HepG2 (cell line): ENCODE data around the gene MPC1. TPM values are rescaled to one million over a fixed set of nuclear protein-coding genes. Genes with fewer than 3 reads are reported as not detected.

Experiments used
- ATM ChIP-seq: fragments of 450-650 bp; IDR thresholded peaks from 2 replicates; pipeline ENCODE4 v1.7.1; 2017; ENCODE audit warnings: mild to moderate bottlenecking, borderline replicate concordance
- CCAR2 ChIP-seq: fragments of 200-400 bp; formaldehyde crosslinking; optimal IDR thresholded peaks from 2 replicates; pipeline ENCODE3; 2018; ENCODE audit warnings: low read depth, mild to moderate bottlenecking, low read length, moderate library complexity
- HOXA7 ChIP-seq: sonication (generic); formaldehyde crosslinking; IDR thresholded peaks from 2 replicates; pipeline ENCODE4 v1.8.1; 2022; ENCODE audit warnings: mild to moderate bottlenecking, missing genetic modification reagents, moderate library complexity
- ZFP36 ChIP-seq: fragments of 150-350 bp; IDR thresholded peaks from 2 replicates; pipeline ENCODE4 v1.6.1; 2018; ENCODE audit warnings: borderline replicate concordance, low read length, low read depth; ENCODE audit not compliant: partially characterized antibody
- ZNF136 ChIP-seq: sonication (generic); formaldehyde crosslinking; IDR thresholded peaks from 2 replicates; pipeline ENCODE4 v1.8.1; 2022; ENCODE audit warnings: low read depth, mild to moderate bottlenecking, moderate library complexity, missing genetic modification reagents
- ZNF382 ChIP-seq: sonication (generic); formaldehyde crosslinking; IDR thresholded peaks from 2 replicates; pipeline ENCODE4 v1.5.0; 2020; ENCODE audit warnings: missing genetic modification reagents, mild to moderate bottlenecking, borderline replicate concordance
- ZNF564 ChIP-seq: sonication (generic); formaldehyde crosslinking; IDR thresholded peaks from 2 replicates; pipeline ENCODE4 v1.8.1; 2023; ENCODE audit warnings: mild to moderate bottlenecking, missing genetic modification reagents
- ZNF790 ChIP-seq: sonication (generic); formaldehyde crosslinking; IDR thresholded peaks from 2 replicates; pipeline ENCODE4 v1.8.0; 2022; ENCODE audit warnings: missing genetic modification reagents, mild to moderate bottlenecking, borderline replicate concordance
- polyA plus RNA-seq, 8 experiments: library from polyadenylated mRNA; depleted of rRNA in 3 of 8; stranded (reverse) in 7 of 8; unstranded in 1 of 8; fragments of >200 nt; fragmentation: Illumina TruSeq in 4 of 8; extraction: Trizol in 4 of 8; gene quantifications; 2 replicates each; pipeline versions ENCODE4 v1.2.1 to v1.2.3, GENCODE V29; 2011 to 2016; ENCODE audit warnings: low read depth in 4 of 8, missing spikeins in 1 of 8, mixed read lengths in 1 of 8; ENCODE audit not compliant: insufficient read depth in 1 of 8
- total RNA-seq, 5 experiments: library from RNA; depleted of rRNA; stranded (reverse); fragments of >200 nt; fragmentation: Illumina TruSeq; extraction: Trizol; gene quantifications; 2 replicates each; pipeline ENCODE4 v1.2.3, GENCODE V29; 2016; ENCODE audit warnings: low read depth in 1 of 5
- TF ChIP-seq, protein P1 (sequence below): IDR thresholded peaks from 2 replicates; pipeline ENCODE4 v1.6.1; 2016; ENCODE audit warnings: low read depth, borderline replicate concordance
- TF ChIP-seq, protein P2 (sequence below): sonication (generic); formaldehyde crosslinking; IDR thresholded peaks from 2 replicates; pipeline ENCODE4 v1.4.0; 2020; ENCODE audit warnings: missing genetic modification reagents
- TF ChIP-seq, protein P3 (sequence below): fragments of 450-650 bp; IDR thresholded peaks from 2 replicates; pipeline ENCODE4 v1.6.1; 2017; ENCODE audit warnings: mild to moderate bottlenecking
- TF ChIP-seq, protein P4 (sequence below): sonication (generic); formaldehyde crosslinking; IDR thresholded peaks from 2 replicates; pipeline ENCODE4 v1.9.0; 2021; ENCODE audit warnings: missing genetic modification reagents, mild to moderate bottlenecking, borderline replicate concordance
- TF ChIP-seq, protein P5 (sequence below): sonication (generic); formaldehyde crosslinking; IDR thresholded peaks from 2 replicates; pipeline ENCODE4 v1.5.0; 2020; ENCODE audit warnings: missing genetic modification reagents
- TF ChIP-seq, protein P6 (sequence below): sonication (generic); formaldehyde crosslinking; IDR thresholded peaks from 2 replicates; pipeline ENCODE4 v1.4.0; 2020; ENCODE audit warnings: mild to moderate bottlenecking, missing genetic modification reagents, borderline replicate concordance

Gene MPC1
- total and polyA plus RNA-seq, 2 of the 13 experiments (the other 11 are each of a cell fraction or from before 2014, with no cell fraction given): 189 to 214 TPM

DNA sequence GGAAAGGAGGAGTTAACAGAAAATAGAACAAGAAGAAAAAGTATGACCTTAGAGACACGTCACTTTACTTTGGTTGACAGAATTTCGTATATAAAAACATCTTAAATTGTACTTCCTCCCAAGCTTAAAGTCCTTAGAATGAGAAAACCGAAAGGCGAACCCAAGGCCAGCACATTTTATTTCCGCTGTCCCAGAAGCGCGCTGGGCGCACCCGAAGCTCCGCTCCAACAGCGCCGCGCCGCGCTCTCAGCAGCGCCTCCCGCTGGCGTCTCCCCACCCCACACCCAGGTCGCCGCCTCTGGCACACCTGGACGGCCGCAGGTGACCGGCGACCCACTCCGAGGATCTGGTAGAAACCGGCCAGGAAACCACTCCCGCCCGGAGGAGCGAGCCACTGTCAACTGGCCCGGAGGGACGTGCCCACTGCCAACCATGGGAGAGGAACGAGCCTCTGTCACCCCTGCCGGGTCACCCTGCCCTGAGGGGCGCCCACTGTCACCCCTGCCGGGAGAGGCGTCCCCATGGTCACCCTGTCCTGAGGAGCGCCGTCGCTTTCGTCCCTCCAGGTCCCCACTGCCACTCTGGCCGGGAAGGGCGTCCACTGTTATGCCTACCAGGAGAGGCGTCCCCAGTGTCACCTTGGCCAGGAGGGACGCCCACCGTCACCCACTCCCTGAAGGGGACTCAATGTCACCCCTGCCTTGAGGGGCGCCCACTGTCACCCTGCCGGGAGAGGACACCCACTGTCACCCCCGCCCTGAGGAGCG, 824 bp downstream of the MPC1 start (continued):
- TF ChIP-seq, protein P1, sequence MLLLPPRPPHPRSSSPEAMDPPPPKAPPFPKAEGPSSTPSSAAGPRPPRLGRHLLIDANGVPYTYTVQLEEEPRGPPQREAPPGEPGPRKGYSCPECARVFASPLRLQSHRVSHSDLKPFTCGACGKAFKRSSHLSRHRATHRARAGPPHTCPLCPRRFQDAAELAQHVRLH: peak; percentile 95; the same call in 1 of the 2 replicates
- TF ChIP-seq ZFP36 (no peak), ATM (no peak), CCAR2 (no peak), ZNF790 (CRISPR knock-in tag) (0 out of 2 replicates have a peak, but pooled peaks have one; percentile 40), ZNF136 (CRISPR knock-in tag) (no peak; the same call in 1 of the 2 replicates), HOXA7 (CRISPR knock-in tag) (no peak), ZNF382 (no peak), ZNF564 (peak; percentile 83; the same call in 1 of the 2 replicates)
- TF ChIP-seq, protein P2, sequence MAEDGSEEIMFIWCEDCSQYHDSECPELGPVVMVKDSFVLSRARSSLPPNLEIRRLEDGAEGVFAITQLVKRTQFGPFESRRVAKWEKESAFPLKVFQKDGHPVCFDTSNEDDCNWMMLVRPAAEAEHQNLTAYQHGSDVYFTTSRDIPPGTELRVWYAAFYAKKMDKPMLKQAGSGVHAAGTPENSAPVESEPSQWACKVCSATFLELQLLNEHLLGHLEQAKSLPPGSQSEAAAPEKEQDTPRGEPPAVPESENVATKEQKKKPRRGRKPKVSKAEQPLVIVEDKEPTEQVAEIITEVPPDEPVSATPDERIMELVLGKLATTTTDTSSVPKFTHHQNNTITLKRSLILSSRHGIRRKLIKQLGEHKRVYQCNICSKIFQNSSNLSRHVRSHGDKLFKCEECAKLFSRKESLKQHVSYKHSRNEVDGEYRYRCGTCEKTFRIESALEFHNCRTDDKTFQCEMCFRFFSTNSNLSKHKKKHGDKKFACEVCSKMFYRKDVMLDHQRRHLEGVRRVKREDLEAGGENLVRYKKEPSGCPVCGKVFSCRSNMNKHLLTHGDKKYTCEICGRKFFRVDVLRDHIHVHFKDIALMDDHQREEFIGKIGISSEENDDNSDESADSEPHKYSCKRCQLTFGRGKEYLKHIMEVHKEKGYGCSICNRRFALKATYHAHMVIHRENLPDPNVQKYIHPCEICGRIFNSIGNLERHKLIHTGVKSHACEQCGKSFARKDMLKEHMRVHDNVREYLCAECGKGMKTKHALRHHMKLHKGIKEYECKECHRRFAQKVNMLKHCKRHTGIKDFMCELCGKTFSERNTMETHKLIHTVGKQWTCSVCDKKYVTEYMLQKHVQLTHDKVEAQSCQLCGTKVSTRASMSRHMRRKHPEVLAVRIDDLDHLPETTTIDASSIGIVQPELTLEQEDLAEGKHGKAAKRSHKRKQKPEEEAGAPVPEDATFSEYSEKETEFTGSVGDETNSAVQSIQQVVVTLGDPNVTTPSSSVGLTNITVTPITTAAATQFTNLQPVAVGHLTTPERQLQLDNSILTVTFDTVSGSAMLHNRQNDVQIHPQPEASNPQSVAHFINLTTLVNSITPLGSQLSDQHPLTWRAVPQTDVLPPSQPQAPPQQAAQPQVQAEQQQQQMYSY (CRISPR knock-in tag): no peak
- TF ChIP-seq, protein P3, sequence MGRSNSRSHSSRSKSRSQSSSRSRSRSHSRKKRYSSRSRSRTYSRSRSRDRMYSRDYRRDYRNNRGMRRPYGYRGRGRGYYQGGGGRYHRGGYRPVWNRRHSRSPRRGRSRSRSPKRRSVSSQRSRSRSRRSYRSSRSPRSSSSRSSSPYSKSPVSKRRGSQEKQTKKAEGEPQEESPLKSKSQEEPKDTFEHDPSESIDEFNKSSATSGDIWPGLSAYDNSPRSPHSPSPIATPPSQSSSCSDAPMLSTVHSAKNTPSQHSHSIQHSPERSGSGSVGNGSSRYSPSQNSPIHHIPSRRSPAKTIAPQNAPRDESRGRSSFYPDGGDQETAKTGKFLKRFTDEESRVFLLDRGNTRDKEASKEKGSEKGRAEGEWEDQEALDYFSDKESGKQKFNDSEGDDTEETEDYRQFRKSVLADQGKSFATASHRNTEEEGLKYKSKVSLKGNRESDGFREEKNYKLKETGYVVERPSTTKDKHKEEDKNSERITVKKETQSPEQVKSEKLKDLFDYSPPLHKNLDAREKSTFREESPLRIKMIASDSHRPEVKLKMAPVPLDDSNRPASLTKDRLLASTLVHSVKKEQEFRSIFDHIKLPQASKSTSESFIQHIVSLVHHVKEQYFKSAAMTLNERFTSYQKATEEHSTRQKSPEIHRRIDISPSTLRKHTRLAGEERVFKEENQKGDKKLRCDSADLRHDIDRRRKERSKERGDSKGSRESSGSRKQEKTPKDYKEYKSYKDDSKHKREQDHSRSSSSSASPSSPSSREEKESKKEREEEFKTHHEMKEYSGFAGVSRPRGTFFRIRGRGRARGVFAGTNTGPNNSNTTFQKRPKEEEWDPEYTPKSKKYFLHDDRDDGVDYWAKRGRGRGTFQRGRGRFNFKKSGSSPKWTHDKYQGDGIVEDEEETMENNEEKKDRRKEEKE: no peak
- TF ChIP-seq, protein P4, sequence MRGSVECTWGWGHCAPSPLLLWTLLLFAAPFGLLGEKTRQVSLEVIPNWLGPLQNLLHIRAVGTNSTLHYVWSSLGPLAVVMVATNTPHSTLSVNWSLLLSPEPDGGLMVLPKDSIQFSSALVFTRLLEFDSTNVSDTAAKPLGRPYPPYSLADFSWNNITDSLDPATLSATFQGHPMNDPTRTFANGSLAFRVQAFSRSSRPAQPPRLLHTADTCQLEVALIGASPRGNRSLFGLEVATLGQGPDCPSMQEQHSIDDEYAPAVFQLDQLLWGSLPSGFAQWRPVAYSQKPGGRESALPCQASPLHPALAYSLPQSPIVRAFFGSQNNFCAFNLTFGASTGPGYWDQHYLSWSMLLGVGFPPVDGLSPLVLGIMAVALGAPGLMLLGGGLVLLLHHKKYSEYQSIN (CRISPR knock-in tag): no peak
- TF ChIP-seq, protein P5, sequence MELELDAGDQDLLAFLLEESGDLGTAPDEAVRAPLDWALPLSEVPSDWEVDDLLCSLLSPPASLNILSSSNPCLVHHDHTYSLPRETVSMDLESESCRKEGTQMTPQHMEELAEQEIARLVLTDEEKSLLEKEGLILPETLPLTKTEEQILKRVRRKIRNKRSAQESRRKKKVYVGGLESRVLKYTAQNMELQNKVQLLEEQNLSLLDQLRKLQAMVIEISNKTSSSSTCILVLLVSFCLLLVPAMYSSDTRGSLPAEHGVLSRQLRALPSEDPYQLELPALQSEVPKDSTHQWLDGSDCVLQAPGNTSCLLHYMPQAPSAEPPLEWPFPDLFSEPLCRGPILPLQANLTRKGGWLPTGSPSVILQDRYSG (CRISPR knock-in tag): no peak
- TF ChIP-seq, protein P6, sequence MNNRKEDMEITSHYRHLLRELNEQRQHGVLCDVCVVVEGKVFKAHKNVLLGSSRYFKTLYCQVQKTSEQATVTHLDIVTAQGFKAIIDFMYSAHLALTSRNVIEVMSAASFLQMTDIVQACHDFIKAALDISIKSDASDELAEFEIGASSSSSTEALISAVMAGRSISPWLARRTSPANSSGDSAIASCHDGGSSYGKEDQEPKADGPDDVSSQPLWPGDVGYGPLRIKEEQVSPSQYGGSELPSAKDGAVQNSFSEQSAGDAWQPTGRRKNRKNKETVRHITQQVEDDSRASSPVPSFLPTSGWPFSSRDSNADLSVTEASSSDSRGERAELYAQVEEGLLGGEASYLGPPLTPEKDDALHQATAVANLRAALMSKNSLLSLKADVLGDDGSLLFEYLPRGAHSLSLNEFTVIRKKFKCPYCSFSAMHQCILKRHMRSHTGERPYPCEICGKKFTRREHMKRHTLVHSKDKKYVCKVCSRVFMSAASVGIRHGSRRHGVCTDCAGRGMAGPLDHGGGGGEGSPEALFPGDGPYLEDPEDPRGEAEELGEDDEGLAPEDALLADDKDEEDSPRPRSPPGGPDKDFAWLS (CRISPR knock-in tag): no peak
